Common myeloid progenitor, CD34-positive (primary cell): Measurements from ENCODE around the gene PRKAG3.

Experiments
- CTCF ChIA-PET: fragments of 350-600 bp; sonication (Branson Sonifier 250); formaldehyde crosslinking; loops from one replicate; lab custom pipeline; 2021; ENCODE audit warnings: antibody characterized with exemption; lab: Charles Lee
- POLR2A ChIA-PET: fragments of 350-600 bp; sonication (Branson Sonifier 250); formaldehyde crosslinking; loops from one replicate; lab custom pipeline; 2021; ENCODE audit warnings: antibody characterized with exemption; lab: Charles Lee
- DNase-seq, 3 donors: peaks; one replicate each; pipeline versions ENCODE4 v3.0.0 to v3.0.0-alpha.2; 2013
- H3K27ac ChIP-seq, 2 experiments: 1 replicate in 1 of 2; 2 replicates in 1 of 2; pipeline ENCODE4 v1.7.0; 2013; ENCODE audit warnings: inconsistent platforms in 2 of 2, low read length in 2 of 2, mild to moderate bottlenecking in 2 of 2, low read depth in 1 of 2, moderate library complexity in 1 of 2; ENCODE audit not compliant: severe bottlenecking in 2 of 2, insufficient read depth in 1 of 2, poor library complexity in 1 of 2
- H3K27me3 ChIP-seq, 5 experiments: replicated peaks in 2 of 5; 1 replicate in 3 of 5; 2 replicates in 2 of 5; pipeline versions ENCODE4 v1.6.1 to v1.7.0; 2013; ENCODE audit warnings: low read length in 4 of 5, mild to moderate bottlenecking in 2 of 5, moderate library complexity in 2 of 5, inconsistent platforms in 1 of 5; ENCODE audit not compliant: insufficient read depth in 5 of 5, control insufficient read depth in 4 of 5
- H3K36me3 ChIP-seq, 4 experiments: 1 replicate in 2 of 4; 2 replicates in 2 of 4; pipeline versions ENCODE4 v1.6.1 to v1.7.0; 2013; ENCODE audit warnings: low read length in 3 of 4, control low read depth in 1 of 4, mild to moderate bottlenecking in 1 of 4; ENCODE audit not compliant: control insufficient read depth in 4 of 4, insufficient read depth in 4 of 4
- H3K4me1 ChIP-seq, 4 experiments: 1 replicate in 3 of 4; 2 replicates in 1 of 4; pipeline versions ENCODE4 v1.6.1 to v1.7.1; 2013; ENCODE audit warnings: low read length in 3 of 4, mild to moderate bottlenecking in 3 of 4, control low read depth in 1 of 4, inconsistent platforms in 1 of 4, moderate library complexity in 1 of 4; ENCODE audit not compliant: control insufficient read depth in 4 of 4, insufficient read depth in 4 of 4; ENCODE audit errors: control extremely low read depth in 1 of 4
- H3K4me3 ChIP-seq, 7 experiments: 1 replicate in 4 of 7; 2 replicates in 3 of 7; pipeline versions ENCODE4 v1.5.1 to v1.7.0; 2013; ENCODE audit warnings: mild to moderate bottlenecking in 7 of 7, low read length in 6 of 7, moderate library complexity in 6 of 7, inconsistent platforms in 2 of 7, low read depth in 2 of 7, control low read depth in 1 of 7; ENCODE audit not compliant: insufficient read depth in 4 of 7, control insufficient read depth in 1 of 7; ENCODE audit errors: extremely low read depth in 1 of 7
- H3K9me3 ChIP-seq, 5 experiments: 1 replicate in 4 of 5; 2 replicates in 1 of 5; pipeline versions ENCODE4 v1.6.1 to v1.7.1; 2013; ENCODE audit warnings: low read length in 4 of 5, mild to moderate bottlenecking in 2 of 5, inconsistent platforms in 1 of 5, low read depth in 1 of 5, moderate library complexity in 1 of 5; ENCODE audit not compliant: control insufficient read depth in 4 of 5, insufficient read depth in 2 of 5; ENCODE audit errors: control extremely low read depth in 1 of 5
- WGBS: methylation state at CpG from one replicate; pipeline ENCODE4 v1.1.5; 2013; ENCODE audit not compliant: insufficient coverage; 5-methylcytosine and 5-hydroxymethylcytosine counted together

PRKAG3 gene

DNA sequence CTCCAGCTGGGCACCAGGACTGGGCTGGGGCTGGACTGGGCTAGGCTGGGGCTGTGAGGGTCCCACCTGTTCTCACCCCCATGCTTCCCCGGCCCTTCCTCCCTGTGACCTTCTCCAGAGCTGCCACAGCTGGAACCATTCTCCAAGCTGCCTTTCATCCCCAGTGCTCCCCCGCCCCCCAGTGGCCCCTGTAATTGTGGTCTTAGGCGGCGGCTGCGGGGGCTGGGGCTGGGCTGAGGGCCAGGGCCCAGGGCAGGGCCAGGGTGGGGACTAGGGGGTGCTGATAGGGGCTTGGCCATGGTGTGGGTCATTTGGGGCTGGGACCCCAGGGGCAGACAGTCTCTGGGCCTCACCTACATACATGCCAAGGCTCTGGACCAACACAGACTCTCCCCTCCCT is 46.3 kb upstream of the PRKAG3 start:
- H3K36me3 ChIP-seq: no peaks in the 10 kb centered on the region
- H3K4me1 ChIP-seq: peaks cover 0 to 33% (median 22%) of the 10 kb centered on the region in 4 experiments
- ChIA-PET CTCF (interaction anchor here (1.6 to 22.6 kb wide), 5 partner anchors 8 to 104 kb away, joined by 4 to 923 read pairs (median 27); partner anchors contain the start of genes FEV and WNT6), POLR2A (interaction anchor here (1.8 to 2.9 kb wide), 2 partner anchors 15 to 19 kb away, joined by 7 to 19 read pairs; no protein-coding TSS in a partner anchor)
- H3K27ac ChIP-seq: no peak overlapping the region
- H3K27me3 ChIP-seq: peaks cover 17 to 99% (median 61%) of the 10 kb centered on the region in 5 experiments
- DNase-seq: no peak
- WGBS: no CpG with 5 or more reads among the region's 5 CpGs
- no peak overlapping the region for H3K4me3 ChIP-seq
- no peaks in the 10 kb centered on the region for H3K9me3 ChIP-seq

DNA sequence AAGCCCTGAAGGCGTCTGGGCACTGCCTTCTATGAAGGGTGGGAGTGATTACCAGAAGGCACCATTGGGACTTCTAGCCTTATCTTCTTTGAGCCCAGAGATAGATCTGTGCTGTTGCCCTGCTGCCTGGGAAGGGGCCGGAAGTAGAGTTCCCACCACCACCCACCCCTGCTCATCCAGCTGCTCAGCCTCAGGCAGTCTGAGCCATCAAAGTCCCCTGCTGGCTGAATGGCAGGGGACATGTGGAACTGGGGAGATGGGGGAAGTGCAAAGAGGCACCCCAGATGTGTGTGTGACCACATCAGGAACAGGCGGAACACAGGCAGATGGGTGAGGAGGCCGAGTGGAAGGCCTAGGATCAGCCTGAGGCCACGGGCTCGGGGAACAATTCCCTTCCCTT is 45.7 kb upstream of the PRKAG3 start:
- ChIA-PET CTCF (interaction anchor here (0.8 to 22.6 kb wide), 8 partner anchors 13 to 350 kb away, joined by 3 to 923 read pairs (median 9); partner anchors contain the start of genes FEV and WNT6), POLR2A (interaction anchor here (1.8 to 2.9 kb wide), 2 partner anchors 16 to 20 kb away, joined by 7 to 19 read pairs; no protein-coding TSS in a partner anchor)
- DNase-seq: no peak
- WGBS: 90% methylated on average over 4 of the region's 6 CpGs
- H3K9me3 ChIP-seq: no peaks in the 10 kb centered on the region
- H3K36me3 ChIP-seq: no peaks in the 10 kb centered on the region
- H3K4me1 ChIP-seq: peaks cover 0 to 36% (median 21%) of the 10 kb centered on the region in 4 experiments
- no peak overlapping the region for H3K27ac ChIP-seq
- peaks cover 17 to 99% (median 58%) of the 10 kb centered on the region in 5 experiments for H3K27me3 ChIP-seq
- H3K4me3 ChIP-seq: no peak overlapping the region

DNA sequence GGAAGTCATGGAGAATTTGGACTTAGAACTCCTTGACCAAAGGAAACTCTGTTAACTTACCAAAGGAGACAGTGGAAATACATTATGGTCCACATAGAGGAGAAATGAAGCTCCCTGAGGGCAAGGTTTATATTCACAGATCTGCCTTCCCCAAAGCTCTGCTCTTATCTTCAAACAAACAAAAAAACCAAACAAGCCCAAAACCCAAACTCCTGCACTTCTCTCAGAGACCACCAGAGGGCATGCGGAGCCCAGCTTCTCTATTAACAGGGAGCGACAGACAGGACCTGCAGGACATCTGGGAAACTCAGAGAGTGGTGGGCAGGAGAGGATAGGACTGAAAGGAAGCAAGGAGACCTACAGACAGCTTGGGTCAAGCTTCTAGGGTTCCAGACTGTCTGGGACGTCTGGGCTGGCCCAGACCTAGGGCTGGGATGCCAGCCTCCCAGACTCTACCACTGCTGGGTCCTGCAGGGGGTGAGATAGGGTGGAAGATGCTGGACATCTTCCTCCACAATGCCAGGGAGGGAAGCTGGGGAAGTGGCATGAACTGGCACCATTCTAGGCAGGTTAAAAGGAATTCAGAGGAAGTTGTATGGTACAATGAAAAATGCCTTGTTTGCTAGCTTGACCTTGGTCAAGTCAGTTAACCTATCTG is 45.1 kb upstream of the PRKAG3 start:
- POLR2A ChIA-PET: interaction anchor here (0.6 to 2.9 kb wide), 3 partner anchors 16 to 25 kb away, joined by 3 to 19 read pairs (median 7); no protein-coding TSS in a partner anchor
- WGBS: 0% methylated on average over 2 of the region's 3 CpGs
- CTCF ChIA-PET: interaction anchor here (0.8 to 22.6 kb wide), 15 partner anchors 8 to 350 kb away, joined by 3 to 923 read pairs (median 5); partner anchors contain the start of genes FEV and WNT6

DNA sequence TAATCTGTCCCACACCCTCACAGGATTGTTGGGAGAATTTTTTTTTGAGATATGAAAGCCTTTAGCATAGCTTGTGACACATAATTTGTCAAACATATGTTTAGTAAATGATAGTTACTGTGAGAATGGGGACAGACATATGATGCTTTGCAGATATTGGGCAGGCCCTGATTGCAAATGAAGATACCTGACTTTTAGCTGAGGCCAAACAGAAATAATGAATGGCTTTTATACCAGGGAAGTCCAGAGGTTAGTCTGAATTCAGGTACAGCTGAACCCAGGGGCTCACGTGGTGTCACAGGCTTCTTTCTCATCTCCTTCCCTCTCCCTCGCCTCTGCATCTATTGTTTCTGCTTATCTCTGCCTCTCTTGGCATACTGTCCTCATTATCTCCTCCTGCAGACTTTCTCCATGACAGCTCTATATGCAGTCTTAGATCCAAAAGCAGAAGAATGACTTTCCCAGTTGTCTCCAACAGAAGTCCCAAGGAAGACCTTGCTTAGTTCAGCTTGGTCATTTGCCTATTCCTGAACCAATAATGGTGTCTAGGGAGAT is 44.2 kb upstream of the PRKAG3 start:
- no peak overlapping the region for H3K4me3 ChIP-seq
- H3K36me3 ChIP-seq: no peaks in the 10 kb centered on the region
- H3K4me1 ChIP-seq: peaks cover 0 to 49% (median 33%) of the 10 kb centered on the region in 4 experiments
- H3K27ac ChIP-seq: no peak overlapping the region
- no peaks in the 10 kb centered on the region for H3K9me3 ChIP-seq
- CTCF ChIA-PET: interaction anchor here (0.8 to 22.6 kb wide), 15 partner anchors 7 to 351 kb away, joined by 3 to 923 read pairs (median 4); partner anchors contain the start of genes FEV and WNT6
- H3K27me3 ChIP-seq: peaks cover 11 to 99% (median 57%) of the 10 kb centered on the region in 5 experiments
- WGBS: 39% methylated on average over 2 of the region's 2 CpGs
- no peak for DNase-seq
- POLR2A ChIA-PET: interaction anchor here (0.6 to 2.9 kb wide), 3 partner anchors 17 to 26 kb away, joined by 3 to 19 read pairs (median 7); no protein-coding TSS in a partner anchor

More for the DNA sequence above, 45.1 kb upstream of the PRKAG3 start:
- Histone ChIP-seq H3K27me3 (peaks cover 13 to 99% (median 61%) of the 10 kb centered on the region in 5 experiments), H3K36me3 (no peaks in the 10 kb centered on the region), H3K4me3 (no peak overlapping the region), H3K27ac (no peak overlapping the region), H3K4me1 (peaks cover 0 to 42% (median 24%) of the 10 kb centered on the region in 4 experiments), H3K9me3 (no peaks in the 10 kb centered on the region)
- peak; percentile 68 to 84 (median 74) for DNase-seq

DNA sequence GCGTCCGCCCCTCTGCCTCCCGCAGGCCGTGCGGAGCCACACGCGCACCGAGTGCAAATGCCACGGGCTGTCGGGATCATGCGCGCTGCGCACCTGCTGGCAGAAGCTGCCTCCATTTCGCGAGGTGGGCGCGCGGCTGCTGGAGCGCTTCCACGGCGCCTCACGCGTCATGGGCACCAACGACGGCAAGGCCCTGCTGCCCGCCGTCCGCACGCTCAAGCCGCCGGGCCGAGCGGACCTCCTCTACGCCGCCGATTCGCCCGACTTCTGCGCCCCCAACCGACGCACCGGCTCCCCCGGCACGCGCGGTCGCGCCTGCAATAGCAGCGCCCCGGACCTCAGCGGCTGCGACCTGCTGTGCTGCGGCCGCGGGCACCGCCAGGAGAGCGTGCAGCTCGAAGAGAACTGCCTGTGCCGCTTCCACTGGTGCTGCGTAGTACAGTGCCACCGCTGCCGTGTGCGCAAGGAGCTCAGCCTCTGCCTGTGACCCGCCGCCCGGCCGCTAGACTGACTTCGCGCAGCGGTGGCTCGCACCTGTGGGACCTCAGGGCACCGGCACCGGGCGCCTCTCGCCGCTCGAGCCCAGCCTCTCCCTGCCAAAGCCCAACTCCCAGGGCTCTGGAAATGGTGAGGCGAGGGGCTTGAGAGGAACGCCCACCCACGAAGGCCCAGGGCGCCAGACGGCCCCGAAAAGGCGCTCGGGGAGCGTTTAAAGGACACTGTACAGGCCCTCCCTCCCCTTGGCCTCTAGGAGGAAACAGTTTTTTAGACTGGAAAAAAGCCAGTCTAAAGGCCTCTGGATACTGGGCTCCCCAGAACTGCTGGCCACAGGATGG is 42.0 kb upstream of the PRKAG3 start:
- CTCF ChIA-PET: interaction anchor here (5.6 to 22.6 kb wide), 3 partner anchors 18 to 109 kb away, joined by 27 to 923 read pairs (median 233); partner anchors contain the start of genes FEV and WNT6
- peaks cover 15 to 94% (median 53%) of the 10 kb centered on the region in 5 experiments for H3K27me3 ChIP-seq

DNA sequence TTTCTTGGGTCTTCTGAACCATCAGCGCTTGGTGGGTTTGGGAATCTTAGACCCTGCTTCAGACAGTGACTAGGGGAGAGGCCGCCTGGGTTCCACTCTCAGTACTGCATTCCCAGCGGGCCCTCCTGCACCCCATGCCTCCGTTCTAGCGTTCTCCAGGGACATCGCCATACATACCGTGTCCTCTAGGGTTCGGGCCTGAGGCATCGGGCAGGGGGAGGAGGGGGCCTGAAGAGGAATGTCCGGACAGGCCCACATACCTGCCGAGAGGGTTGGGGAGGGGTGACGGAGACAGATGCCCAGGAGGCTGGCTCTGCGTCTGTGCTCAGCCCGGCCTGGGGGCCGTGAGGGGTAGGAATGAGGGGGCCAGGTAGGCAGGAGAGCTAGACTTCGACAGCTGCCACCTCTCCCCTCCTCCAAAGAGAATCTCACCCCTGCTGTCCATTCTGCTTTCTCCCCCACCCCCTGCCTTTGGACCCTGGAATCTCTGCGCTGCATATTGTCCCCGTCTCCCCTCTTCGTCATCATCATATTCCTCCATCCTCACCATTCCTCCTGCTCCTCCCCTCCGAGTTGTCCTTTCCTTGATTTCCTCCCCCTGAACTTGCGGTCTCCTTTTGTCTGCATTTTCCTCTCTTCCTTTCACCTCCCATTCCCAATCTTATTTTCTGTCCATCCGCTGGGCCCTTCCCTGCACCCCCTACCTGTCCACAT is 41.2 kb upstream of the PRKAG3 start:
- H3K9me3 ChIP-seq: no peaks in the 10 kb centered on the region
- CTCF ChIA-PET: interaction anchor here (12.7 to 22.6 kb wide), 2 partner anchors 18 to 25 kb away, joined by 233 to 923 read pairs; partner anchors contain the start of gene WNT6
- no peak for DNase-seq
- peak overlapping the region in 2 of 7 experiments; percentile 50 to 51 for H3K4me3 ChIP-seq
- POLR2A ChIA-PET: no interaction called here
- no peaks in the 10 kb centered on the region for H3K36me3 ChIP-seq
- H3K4me1 ChIP-seq: peaks cover 0 to 33% (median 24%) of the 10 kb centered on the region in 4 experiments
- no peak overlapping the region for H3K27ac ChIP-seq
- 21% methylated on average over 10 of the region's 22 CpGs for whole genome bisulfite sequencing
- H3K27me3 ChIP-seq: peaks cover 15 to 94% (median 56%) of the 10 kb centered on the region in 5 experiments

More for the DNA sequence above, 42.0 kb upstream of the PRKAG3 start:
- peak; percentile 29 to 70 (median 63) for DNase-seq
- Histone ChIP-seq H3K4me3 (peak overlapping the region in 2 of 7 experiments; percentile 50 to 51), H3K4me1 (peaks cover 0 to 33% (median 24%) of the 10 kb centered on the region in 4 experiments), H3K36me3 (no peaks in the 10 kb centered on the region), H3K9me3 (no peaks in the 10 kb centered on the region), H3K27ac (no peak overlapping the region)
- 7% methylated on average over 77 of the region's 86 CpGs for WGBS
- POLR2A ChIA-PET: no interaction called here
